GM12801 (cell line): Measurements from ENCODE around the gene STK11IP.

ENCODE experiments used
- TF ChIP-seq, protein P1 (sequence below): IDR thresholded peaks from one replicate; pipeline ENCODE4 v1.5.1; 2011; ENCODE audit warnings: control low read depth; ENCODE audit not compliant: insufficient read length; ENCODE audit errors: extremely low read depth

STK11IP gene

DNA sequence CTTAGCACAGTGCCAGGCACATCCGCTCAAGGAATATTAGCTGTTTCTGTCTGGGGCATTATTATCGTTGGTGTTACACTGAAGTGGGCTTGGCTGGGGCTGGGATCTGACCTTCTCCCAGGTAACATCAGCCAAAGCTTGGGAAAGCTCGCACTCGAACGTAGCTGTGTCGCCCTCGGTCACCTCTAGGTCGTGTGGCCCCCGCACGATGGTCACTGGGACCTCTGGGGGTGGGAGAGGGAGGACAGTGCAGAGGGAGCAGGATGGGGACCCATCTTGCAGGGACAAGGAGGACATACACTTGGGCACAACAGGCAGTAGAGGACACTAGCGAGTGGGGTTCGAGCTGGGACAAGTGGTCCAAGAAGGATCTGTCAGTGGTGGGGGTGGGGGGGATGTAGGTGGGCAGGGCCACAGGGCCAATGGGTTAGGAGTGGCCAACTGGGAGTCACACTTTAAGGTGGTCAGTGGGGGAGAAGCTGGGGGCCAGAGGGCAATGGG is 44.1 kb upstream of the STK11IP start:
- TF ChIP-seq, protein P1, sequence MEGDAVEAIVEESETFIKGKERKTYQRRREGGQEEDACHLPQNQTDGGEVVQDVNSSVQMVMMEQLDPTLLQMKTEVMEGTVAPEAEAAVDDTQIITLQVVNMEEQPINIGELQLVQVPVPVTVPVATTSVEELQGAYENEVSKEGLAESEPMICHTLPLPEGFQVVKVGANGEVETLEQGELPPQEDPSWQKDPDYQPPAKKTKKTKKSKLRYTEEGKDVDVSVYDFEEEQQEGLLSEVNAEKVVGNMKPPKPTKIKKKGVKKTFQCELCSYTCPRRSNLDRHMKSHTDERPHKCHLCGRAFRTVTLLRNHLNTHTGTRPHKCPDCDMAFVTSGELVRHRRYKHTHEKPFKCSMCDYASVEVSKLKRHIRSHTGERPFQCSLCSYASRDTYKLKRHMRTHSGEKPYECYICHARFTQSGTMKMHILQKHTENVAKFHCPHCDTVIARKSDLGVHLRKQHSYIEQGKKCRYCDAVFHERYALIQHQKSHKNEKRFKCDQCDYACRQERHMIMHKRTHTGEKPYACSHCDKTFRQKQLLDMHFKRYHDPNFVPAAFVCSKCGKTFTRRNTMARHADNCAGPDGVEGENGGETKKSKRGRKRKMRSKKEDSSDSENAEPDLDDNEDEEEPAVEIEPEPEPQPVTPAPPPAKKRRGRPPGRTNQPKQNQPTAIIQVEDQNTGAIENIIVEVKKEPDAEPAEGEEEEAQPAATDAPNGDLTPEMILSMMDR = no peak

DNA sequence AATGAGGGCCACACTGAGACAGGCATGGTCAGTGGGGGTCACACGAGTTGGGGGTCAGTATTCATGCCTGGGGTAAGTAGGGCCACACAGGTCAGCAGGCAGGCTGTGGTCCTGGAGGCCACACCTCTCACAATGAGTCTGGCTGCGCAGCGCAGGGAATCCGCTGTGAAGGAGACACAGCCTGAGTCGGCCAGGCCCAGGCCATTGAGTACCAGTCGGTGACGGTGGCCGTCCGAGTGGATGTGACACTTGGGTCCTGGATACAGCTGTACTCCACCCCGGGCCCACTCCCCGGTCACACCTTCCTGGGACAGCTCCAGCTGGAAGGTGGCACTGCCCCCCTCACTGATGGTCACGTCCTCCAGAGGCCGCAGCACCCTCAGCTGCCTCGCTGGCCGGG is 43.3 kb upstream of the STK11IP start:
- TF ChIP-seq, protein P1 = no peak

DNA sequence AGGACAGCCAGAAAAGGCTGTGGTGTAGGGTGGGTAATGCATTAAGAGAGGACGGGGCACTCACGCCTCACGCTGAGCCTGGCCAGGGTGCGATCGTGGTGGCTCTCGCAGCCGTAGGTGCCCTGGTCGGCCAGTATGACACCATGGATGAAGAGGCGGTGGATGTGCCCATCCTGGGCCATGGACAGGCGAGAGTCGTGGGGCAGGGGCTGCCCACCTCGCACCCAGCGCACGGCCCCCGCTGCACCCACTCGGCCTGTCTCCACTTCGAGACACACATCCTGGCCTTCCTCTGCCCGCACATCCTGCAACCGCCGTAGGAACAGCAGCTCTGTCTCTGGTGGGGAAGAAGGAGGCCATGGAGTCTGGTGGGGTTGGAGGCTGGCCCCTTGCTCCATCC is 41.7 kb upstream of the STK11IP start:
- TF ChIP-seq, protein P1 = no peak

DNA sequence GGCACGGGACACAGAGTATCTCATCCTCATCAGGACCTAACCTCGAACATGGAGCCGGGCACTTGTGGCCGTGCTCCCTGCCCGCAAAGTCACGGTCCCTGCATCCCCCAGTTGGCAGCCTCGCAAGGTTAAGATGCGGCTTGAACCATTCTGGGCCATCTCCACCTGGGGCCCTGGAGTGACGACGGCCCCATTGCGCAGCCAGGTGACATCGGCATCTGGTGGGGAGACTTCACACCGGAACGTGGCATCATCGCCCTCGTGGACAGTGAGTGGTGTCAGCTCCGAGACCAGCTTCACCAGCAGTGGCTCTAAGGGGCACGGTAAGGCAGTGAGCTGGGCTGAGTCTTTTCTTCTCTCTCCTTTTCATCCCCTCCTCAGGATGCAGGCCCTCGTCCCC is 41.2 kb upstream of the STK11IP start:
- TF ChIP-seq, protein P1 = no peak

DNA sequence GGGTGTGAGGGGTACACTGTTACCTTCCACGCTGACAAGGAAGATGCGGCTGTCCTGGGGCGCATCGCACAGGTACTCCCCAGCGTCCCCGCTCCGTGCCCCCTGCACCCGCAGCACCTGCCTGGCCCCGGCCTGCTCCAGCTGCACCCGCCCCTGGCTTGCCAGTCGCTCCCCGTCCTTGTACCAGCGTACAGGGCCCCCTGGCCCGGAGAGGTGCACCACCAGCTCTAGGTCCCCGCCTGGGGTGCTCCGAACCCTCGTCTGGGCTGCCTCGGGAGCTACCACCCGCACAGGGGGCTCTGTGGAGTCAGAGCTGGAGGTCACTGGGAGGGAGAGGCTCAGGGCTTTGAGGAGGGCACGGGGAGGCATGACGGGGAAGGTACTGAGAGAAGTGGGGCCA is 40.3 kb upstream of the STK11IP start:
- TF ChIP-seq, protein P1 = no peak

DNA sequence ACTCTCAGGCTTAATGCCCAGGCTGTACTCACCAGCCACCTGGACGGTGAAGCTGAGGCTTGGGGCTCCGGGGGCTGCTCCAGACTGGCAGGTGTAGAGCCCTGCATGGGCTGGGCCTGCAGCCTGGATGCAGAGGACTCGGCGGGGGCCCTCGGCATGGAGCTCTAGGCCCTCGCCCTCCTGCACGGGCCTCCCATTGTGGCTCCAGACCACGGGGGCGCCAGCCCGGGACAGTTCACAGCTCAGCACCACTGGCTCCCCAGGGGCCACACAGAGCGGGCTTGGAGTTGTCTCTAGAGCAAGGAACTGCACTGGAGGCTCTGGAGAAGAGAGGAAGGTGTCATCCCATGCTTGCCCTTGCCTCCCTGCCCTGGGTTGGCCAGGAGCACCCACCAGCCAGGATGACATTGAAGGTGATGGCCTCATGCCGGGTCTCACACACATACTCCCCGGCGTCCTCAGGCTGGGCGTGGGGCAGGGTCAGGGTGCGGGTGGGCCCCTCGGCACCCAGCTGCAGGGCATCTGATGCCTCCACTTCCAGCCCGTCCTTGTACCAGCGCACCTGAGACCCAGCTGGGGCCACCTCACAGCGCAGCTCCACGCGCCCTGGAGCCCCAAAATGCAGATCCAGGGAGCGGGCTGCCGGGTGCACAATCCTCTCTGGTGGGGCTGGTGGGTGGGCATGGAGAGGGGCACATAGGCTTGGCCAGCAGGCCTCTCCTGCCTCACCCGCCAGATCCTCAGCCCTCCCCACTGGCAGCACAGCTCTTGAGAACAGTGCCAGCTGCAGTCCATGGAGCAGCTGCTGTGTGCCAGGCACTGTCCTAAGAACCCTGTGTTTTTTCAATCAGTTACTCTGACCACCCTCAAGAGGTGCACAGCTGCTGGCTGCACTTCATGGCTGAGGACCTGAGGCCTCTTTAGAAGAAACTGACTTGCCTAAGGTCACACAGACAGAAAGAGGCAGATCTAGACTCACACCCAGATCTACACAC is 39.6 kb upstream of the STK11IP start:
- TF ChIP-seq, protein P1 = no peak

DNA sequence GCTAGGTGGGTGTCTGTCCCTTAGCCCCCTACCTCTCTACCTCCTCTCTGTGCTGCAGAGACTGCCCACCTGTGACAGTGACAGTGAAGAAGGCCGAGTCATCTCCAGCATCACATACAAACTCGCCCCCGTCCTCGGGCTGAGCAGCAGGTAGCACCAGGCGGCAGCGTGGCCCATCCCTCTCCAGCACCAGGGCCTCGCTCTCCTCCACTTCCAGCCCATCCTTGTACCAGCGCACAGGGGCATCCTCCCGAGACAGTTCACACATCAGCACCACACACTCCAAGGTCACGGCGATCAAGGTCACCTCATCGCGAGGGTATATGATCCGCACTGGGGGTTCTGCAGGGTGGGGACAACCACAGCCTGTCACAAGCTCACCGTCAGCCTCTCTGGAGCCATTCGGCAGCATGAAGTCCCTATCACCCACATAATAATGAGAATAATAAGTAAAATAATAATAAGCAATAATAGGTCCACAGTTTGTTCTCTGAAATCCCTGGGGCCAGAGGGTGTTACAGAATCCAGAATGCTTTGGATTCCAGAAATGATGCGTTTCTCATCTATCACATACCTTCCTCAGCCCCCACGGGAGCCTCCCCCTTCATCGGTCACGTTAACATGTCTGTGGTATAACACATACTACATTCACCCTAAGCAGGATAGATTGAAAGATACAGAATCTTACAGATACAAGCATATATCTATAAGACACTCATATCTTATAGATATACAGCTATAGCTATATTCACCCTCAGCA is 38.3 kb upstream of the STK11IP start:
- TF ChIP-seq, protein P1 = no peak
